Caco-2 (cell line): ENCODE measurements around the gene ENO2. TPM values are rescaled to one million over a fixed set of nuclear protein-coding genes. Genes with fewer than 3 reads are reported as not detected.

Source experiments
- BruUV-seq: library from RNA; stranded (reverse); fragments of 400-500 nt; replicated peaks from 2 replicates; lab custom pipeline; 2021; lab: Mats Ljungman, UMichigan
- CTCF ChIA-PET: fragments of 300-600 bp; sonication (Branson Sonifier 250); formaldehyde crosslinking; loops from one replicate; lab custom pipeline; 2022; ENCODE audit warnings: antibody characterized with exemption; lab: Charles Lee
- POLR2A ChIA-PET: fragments of 300-600 bp; sonication (Branson Sonifier 250); formaldehyde crosslinking; loops from one replicate; lab custom pipeline; 2022; ENCODE audit warnings: antibody characterized with exemption; lab: Charles Lee
- DNase-seq, 2 experiments: peaks; one replicate each; pipeline versions ENCODE4 v3.0.0 to v3.0.0-alpha.2; 2020 to 2022
- H3K27me3 ChIP-seq: replicated peaks from 2 replicates; pipeline ENCODE4 v1.6.0; 2011; ENCODE audit warnings: low read length; ENCODE audit not compliant: control insufficient read depth, insufficient read depth
- H3K36me3 ChIP-seq: 2 replicates; pipeline ENCODE4 v1.5.1; 2011; ENCODE audit warnings: low read length; ENCODE audit not compliant: control insufficient read depth, insufficient read depth
- H3K4me1 ChIP-seq: fragments of 250-450 bp; sonication (Bioruptor Pico); 2 replicates; pipeline ENCODE4 v1.5.1; 2020; ENCODE audit warnings: mild to moderate bottlenecking
- H3K4me3 ChIP-seq: 2 replicates; pipeline ENCODE4 v1.5.1; 2011; ENCODE audit warnings: low read depth, mild to moderate bottlenecking, control low read depth, low read length
- H3K9me3 ChIP-seq: fragments of 250-450 bp; sonication (Bioruptor Pico); 2 replicates; pipeline ENCODE4 v1.5.1; 2020; ENCODE audit warnings: mild to moderate bottlenecking, moderate library complexity
- H3K27ac Mint-ChIP-seq: one replicate; pipeline ENCODE4 v1.8.0; 2022; ENCODE audit warnings: mixed read lengths; ENCODE audit not compliant: unreplicated experiment
- H3K27me3 Mint-ChIP-seq: one replicate; pipeline ENCODE4 v1.8.0; 2022; ENCODE audit warnings: mixed read lengths; ENCODE audit not compliant: insufficient read depth, unreplicated experiment
- H3K36me3 Mint-ChIP-seq: one replicate; pipeline ENCODE4 v1.8.0; 2022; ENCODE audit warnings: mild to moderate bottlenecking, mixed read lengths; ENCODE audit not compliant: insufficient read depth, unreplicated experiment
- H3K4me1 Mint-ChIP-seq: one replicate; pipeline ENCODE4 v1.8.0; 2022; ENCODE audit warnings: low read depth, mixed read lengths; ENCODE audit not compliant: unreplicated experiment
- H3K4me3 Mint-ChIP-seq: one replicate; pipeline ENCODE4 v1.8.0; 2022; ENCODE audit warnings: mild to moderate bottlenecking, moderate library complexity, mixed read lengths; ENCODE audit not compliant: unreplicated experiment
- H3K9me3 Mint-ChIP-seq: one replicate; pipeline ENCODE4 v1.8.0; 2022; ENCODE audit warnings: mixed read lengths; ENCODE audit not compliant: unreplicated experiment
- intact Hi-C: fragments of 100-400 bp; cut with micrococcal nuclease; formaldehyde crosslinking; loops from one replicate; pipeline ENCODE4 v1.10.0; 2022; ENCODE audit not compliant: unreplicated experiment
- microRNA-seq: library from miRNA; unstranded; fragments of <30 nt; microRNA quantifications from one replicate; pipeline ENCODE4 v1.2.0, GENCODE V29; 2022
- total RNA-seq: library from RNA; stranded (reverse); gene quantifications from 2 replicates; pipeline ENCODE4 v1.2.3, GENCODE V29; 2022
- TF ChIP-seq, protein P1 (sequence below), 2 experiments: fragments of 200-600 bp in 1 of 2; IDR thresholded peaks; 1 replicate in 1 of 2; 2 replicates in 1 of 2; pipeline versions ENCODE4 v1.5.1 to v1.8.0; 2011 to 2022; ENCODE audit warnings: antibody characterized with exemption in 1 of 2, control low read depth in 1 of 2, inconsistent platforms in 1 of 2, low read depth in 1 of 2, low read length in 1 of 2, mild to moderate bottlenecking in 1 of 2, moderate library complexity in 1 of 2; ENCODE audit not compliant: insufficient read depth in 1 of 2, severe bottlenecking in 1 of 2, unreplicated experiment in 1 of 2

Gene ENO2
- total RNA-seq, 1 experiment from 2014 or later = 23.2 TPM

DNA sequence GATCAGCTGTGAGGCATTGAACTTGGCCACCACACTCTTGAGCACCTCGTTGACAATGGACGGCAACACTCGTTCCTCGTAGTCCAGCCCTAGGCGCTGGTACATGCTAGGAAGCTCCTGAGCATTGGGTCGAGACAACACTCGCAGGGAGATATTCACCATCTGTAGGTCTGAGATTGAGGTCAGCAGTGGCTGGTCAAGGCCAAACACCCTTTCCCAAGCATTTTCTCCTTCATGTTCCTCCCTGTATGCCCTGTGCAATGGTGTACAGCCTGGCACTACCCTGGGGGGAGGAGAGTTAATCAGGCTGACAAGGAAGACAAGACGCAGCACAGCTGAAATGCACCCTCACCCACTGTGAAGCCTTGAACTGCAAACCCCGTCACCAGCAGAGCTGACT lies 54.0 kb downstream of the ENO2 start:
- Histone ChIP-seq H3K4me1 (peaks cover 28% of the 10 kb centered on the region), H3K27me3 (no peaks in the 10 kb centered on the region), H3K4me3 (no peak overlapping the region), H3K9me3 (no peaks in the 10 kb centered on the region), H3K36me3 (peaks cover 19% of the 10 kb centered on the region)
- ChIA-PET CTCF (interaction anchor here (0.7 to 1.4 kb wide), 3 partner anchors 22 to 50 kb away, joined by 3 to 6 read pairs (median 5); partner anchors contain the start of genes C12orf57, LPCAT3 and RNU7-1), POLR2A (interaction anchor here (1.6 to 2.9 kb wide), 3 partner anchors 22 to 50 kb away, joined by 8 to 13 read pairs (median 9); partner anchors contain the start of genes C12orf57, LPCAT3 and RNU7-1)
- Mint-ChIP-seq H3K27ac (peak overlapping the region; percentile 97), H3K36me3 (peaks cover 98% of the 10 kb centered on the region), H3K9me3 (no peaks in the 10 kb centered on the region), H3K4me1 (peaks cover 35% of the 10 kb centered on the region), H3K4me3 (peak overlapping the region; percentile 86), H3K27me3 (no peaks in the 10 kb centered on the region)
- TF ChIP-seq, protein P1, sequence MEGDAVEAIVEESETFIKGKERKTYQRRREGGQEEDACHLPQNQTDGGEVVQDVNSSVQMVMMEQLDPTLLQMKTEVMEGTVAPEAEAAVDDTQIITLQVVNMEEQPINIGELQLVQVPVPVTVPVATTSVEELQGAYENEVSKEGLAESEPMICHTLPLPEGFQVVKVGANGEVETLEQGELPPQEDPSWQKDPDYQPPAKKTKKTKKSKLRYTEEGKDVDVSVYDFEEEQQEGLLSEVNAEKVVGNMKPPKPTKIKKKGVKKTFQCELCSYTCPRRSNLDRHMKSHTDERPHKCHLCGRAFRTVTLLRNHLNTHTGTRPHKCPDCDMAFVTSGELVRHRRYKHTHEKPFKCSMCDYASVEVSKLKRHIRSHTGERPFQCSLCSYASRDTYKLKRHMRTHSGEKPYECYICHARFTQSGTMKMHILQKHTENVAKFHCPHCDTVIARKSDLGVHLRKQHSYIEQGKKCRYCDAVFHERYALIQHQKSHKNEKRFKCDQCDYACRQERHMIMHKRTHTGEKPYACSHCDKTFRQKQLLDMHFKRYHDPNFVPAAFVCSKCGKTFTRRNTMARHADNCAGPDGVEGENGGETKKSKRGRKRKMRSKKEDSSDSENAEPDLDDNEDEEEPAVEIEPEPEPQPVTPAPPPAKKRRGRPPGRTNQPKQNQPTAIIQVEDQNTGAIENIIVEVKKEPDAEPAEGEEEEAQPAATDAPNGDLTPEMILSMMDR (IDR thresholded peaks at IDR 0.05; ENCODE audit: insufficient read depth in 1 of 2, low read depth in 1 of 2, low read length in 1 of 2, severe bottlenecking in 1 of 2, unreplicated experiment in 1 of 2) = no peak
- intact Hi-C loops = no loop called here
- no peak for DNase-seq
- BruUV-seq = no TSS peak

DNA sequence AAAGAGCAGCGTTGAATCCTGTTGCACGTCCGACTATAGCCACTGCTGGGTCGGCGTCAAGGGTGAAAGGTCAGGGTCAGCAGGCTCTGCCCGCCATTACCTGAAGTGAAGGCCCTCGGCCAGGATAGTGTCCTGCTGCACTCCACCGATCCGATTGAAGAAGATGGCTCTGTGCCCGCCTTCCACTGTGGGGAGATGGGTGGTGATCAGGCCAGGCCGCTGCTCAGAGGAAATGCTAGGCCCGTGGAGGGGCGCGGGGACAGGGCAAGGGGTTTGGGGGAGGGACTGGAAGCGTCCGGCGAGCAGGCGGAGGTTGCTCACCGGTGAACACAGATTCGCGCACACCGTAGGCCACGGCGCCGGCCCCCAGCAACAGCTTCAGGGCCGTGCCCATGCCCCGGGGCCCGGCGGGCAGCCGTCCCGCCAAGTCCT lies 55.7 kb downstream of the ENO2 start:
- intact Hi-C loops = loop anchor here (1.0 kb wide), 2 partner anchors 26 to 48 kb away; partner anchors contain the start of genes C12orf57 and LPCAT3
- no peaks in the 10 kb centered on the region for H3K27me3 ChIP-seq
- peaks cover 19% of the 10 kb centered on the region for H3K36me3 ChIP-seq
- POLR2A ChIA-PET = interaction anchor here (0.5 to 2.9 kb wide), 3 partner anchors 24 to 73 kb away, joined by 3 to 8 read pairs (median 4); partner anchors contain the start of gene LPCAT3
- peak overlapping the region; percentile 90 for H3K4me3 ChIP-seq
- Mint-ChIP-seq H3K27ac (peak overlapping the region; percentile 97), H3K36me3 (peaks cover 96% of the 10 kb centered on the region), H3K27me3 (no peaks in the 10 kb centered on the region), H3K4me3 (peak overlapping the region; percentile 86), H3K4me1 (peaks cover 40% of the 10 kb centered on the region), H3K9me3 (no peaks in the 10 kb centered on the region)
- no peaks in the 10 kb centered on the region for H3K9me3 ChIP-seq
- TSS peak; percentile 43 for BruUV-seq
- peaks cover 19% of the 10 kb centered on the region for H3K4me1 ChIP-seq
- peak; percentile 63 to 71 for DNase-seq
- CTCF ChIA-PET = interaction anchor here (1.4 kb wide), 1 partner anchor 24 kb away, joined by 6 read pairs; no protein-coding TSS in a partner anchor
- TF ChIP-seq, protein P1 (IDR thresholded peaks at IDR 0.05; ENCODE audit: insufficient read depth in 1 of 2, low read depth in 1 of 2, low read length in 1 of 2, severe bottlenecking in 1 of 2, unreplicated experiment in 1 of 2) = no peak

Small RNA genes within 50 kb of the gene (microRNA-seq; reads per million reads assigned to microRNA genes)
- gene MIR141 (1,972 reads per million, percentile 92 among the genes with 10 or more reads in this experiment), gene MIR200C (47,568 reads per million, percentile 99 among the genes with 10 or more reads in this experiment)

Other genes with a start within 250 kb of the ENO2 start
- gene ZNF384, start 225.2 kb upstream of the ENO2 start, total RNA-seq = 119 and 127 TPM in 2 replicates
- 0.37 and 0.48 TPM in 2 replicates for gene PIANP, start 213.8 kb upstream of the ENO2 start, total RNA-seq
- gene COPS7A, start 190.5 kb upstream of the ENO2 start, total RNA-seq = 56.8 and 61.9 TPM in 2 replicates
- gene MLF2, start 161.4 kb upstream of the ENO2 start, total RNA-seq = 303 and 309 TPM in 2 replicates
- 264 and 285 TPM in 2 replicates for gene PTMS, start 148.2 kb upstream of the ENO2 start, total RNA-seq
- 1.9 and 3.2 TPM in 2 replicates for gene LAG3, start 142.1 kb upstream of the ENO2 start, total RNA-seq
- gene CD4, start 125.1 kb upstream of the ENO2 start, total RNA-seq = not detected in 2 replicates
- gene GPR162, start 92.8 kb upstream of the ENO2 start, total RNA-seq = 0.81 and 1.2 TPM in 2 replicates
- 25.1 and 25.6 TPM in 2 replicates for gene P3H3, start 86.2 kb upstream of the ENO2 start, total RNA-seq
- gene GNB3, start 73.7 kb upstream of the ENO2 start, total RNA-seq = 3.9 and 5.1 TPM in 2 replicates
- 147 and 152 TPM in 2 replicates for gene CDCA3, start 63.3 kb upstream of the ENO2 start, total RNA-seq
- gene USP5, start 62.4 kb upstream of the ENO2 start, total RNA-seq = 226 and 230 TPM in 2 replicates
- gene TPI1, start 47.0 kb upstream of the ENO2 start, total RNA-seq = 1,141 and 1,254 TPM in 2 replicates
- gene SPSB2, start 41.3 kb upstream of the ENO2 start, total RNA-seq = 23.7 and 24.7 TPM in 2 replicates
- 7.8 and 8.6 TPM in 2 replicates for gene LRRC23, start 9.8 kb upstream of the ENO2 start, total RNA-seq
- 126 TPM in 2 replicates for gene ATN1, start 13.4 kb downstream of the ENO2 start, total RNA-seq
- not detected in 2 replicates for gene RNU7-1, start 29.2 kb downstream of the ENO2 start, total RNA-seq
- gene C12orf57, start 29.4 kb downstream of the ENO2 start, total RNA-seq = 111 TPM in 2 replicates
- 43.9 and 54.8 TPM in 2 replicates for gene PTPN6, start 36.8 kb downstream of the ENO2 start, total RNA-seq
- gene PHB2, start 56.1 kb downstream of the ENO2 start, total RNA-seq = 411 and 479 TPM in 2 replicates
- 149 and 161 TPM in 2 replicates for gene EMG1, start 56.3 kb downstream of the ENO2 start, total RNA-seq
- gene LPCAT3, start 103.9 kb downstream of the ENO2 start, total RNA-seq = 142 and 155 TPM in 2 replicates
- 5.3 and 6.1 TPM in 2 replicates for gene C1S, start 146.1 kb downstream of the ENO2 start, total RNA-seq
- 3.9 and 4.2 TPM in 2 replicates for gene C1R, start 177.9 kb downstream of the ENO2 start, total RNA-seq
- gene C1RL, start 194.6 kb downstream of the ENO2 start, total RNA-seq = 38.7 and 40.2 TPM in 2 replicates
- 0.86 and 1.8 TPM in 2 replicates for gene RBP5, start 214.3 kb downstream of the ENO2 start, total RNA-seq
- gene CLSTN3, start 215.8 kb downstream of the ENO2 start, total RNA-seq = 40.2 and 44.3 TPM in 2 replicates